Cardiac fibroblast (primary cell): ENCODE measurements around the gene PABPN1L.
"Not testable (repeated sequence)": the region's sequence is repeated elsewhere in the genome, so short reads cannot be mapped to it uniquely, and the experiment has no call there.

Source experiments
- DNase-seq, 2 donors: peaks; one replicate each; pipeline versions ENCODE4 v3.0.0 to v3.0.0-alpha.2; 2010; ENCODE audit warnings: low read depth in 2 of 2
- H3K4me3 ChIP-seq, 2 donors: replicated peaks in 1 of 2; 1 replicate in 1 of 2; 2 replicates in 1 of 2; pipeline ENCODE4 v1.5.1; 2011; ENCODE audit warnings: low read depth in 2 of 2, low read length in 2 of 2, mild to moderate bottlenecking in 2 of 2, moderate library complexity in 1 of 2
- CTCF ChIP-seq: IDR thresholded peaks from one replicate; pipeline ENCODE4 v1.5.1; 2011; ENCODE audit warnings: low read depth, mild to moderate bottlenecking, low read length, inconsistent platforms

The PABPN1L gene

GRCh38 chr16:88900662-88901052 is 34.2 kb upstream of the PABPN1L start:
- TF ChIP-seq CTCF: no peak
- H3K4me3 ChIP-seq: no peak overlapping the region
- DNase-seq: no peak

GRCh38 chr16:88899901-88900661 is 33.6 kb upstream of the PABPN1L start:
- DNase-seq: no peak
- TF ChIP-seq CTCF: no peak

GRCh38 chr16:88897696-88898425 is 31.4 kb upstream of the PABPN1L start:
- H3K4me3 ChIP-seq: no peak overlapping the region
- TF ChIP-seq CTCF: no peak
- DNase-seq: no peak

More at GRCh38 chr16:88899901-88900661, 33.6 kb upstream of the PABPN1L start:
- no peak overlapping the region for H3K4me3 ChIP-seq

GRCh38 chr16:88896238-88897070 is 30.0 kb upstream of the PABPN1L start:
- no peak for TF ChIP-seq CTCF
- DNase-seq: no peak
- no peak overlapping the region for H3K4me3 ChIP-seq

GRCh38 chr16:88895335-88895734 is 28.9 kb upstream of the PABPN1L start:
- no peak overlapping the region for H3K4me3 ChIP-seq
- no peak for DNase-seq
- TF ChIP-seq CTCF: no peak

- no peak for DNase-seq
- no peak overlapping the region for H3K4me3 ChIP-seq
- no peak for TF ChIP-seq CTCF
Observed at GRCh38 chr16:88894681-88895300, 28.3 kb upstream of the PABPN1L start.

GRCh38 chr16:88894266-88894665 is 27.8 kb upstream of the PABPN1L start:
- H3K4me3 ChIP-seq, DNase-seq: not testable (repeated sequence)
